Spleen (tissue), 11 donors: ENCODE results near the gene RBM47. TPM values are rescaled to one million over a fixed set of nuclear protein-coding genes. Genes with fewer than 3 reads are reported as not detected.
A peak's percentile ranks its signal among the peaks of the same experiment; 100 is the strongest.

Source experiments
- DNase-seq: peaks from one replicate; pipeline ENCODE4 v3.0.0-alpha.2; 2020
- H3K27ac ChIP-seq, 8 donors: fragments of 200-600 bp; sonication (generic) in 7 of 8; 1 replicate in 4 of 8; 2 replicates in 4 of 8; pipeline versions ENCODE4 v1.5.0 to v1.8.0; 2016 to 2021; ENCODE audit warnings: inconsistent platforms in 4 of 8, mild to moderate bottlenecking in 4 of 8, moderate library complexity in 1 of 8
- H3K27me3 ChIP-seq, 7 donors: fragments of 200-600 bp; sonication (generic) in 6 of 7; replicated peaks in 1 of 7; 1 replicate in 4 of 7; 2 replicates in 3 of 7; pipeline versions ENCODE4 v1.5.0 to v1.8.0; 2016 to 2021; ENCODE audit warnings: inconsistent platforms in 3 of 7, mild to moderate bottlenecking in 1 of 7
- H3K36me3 ChIP-seq, 6 donors: fragments of 200-600 bp; sonication (generic) in 5 of 6; 1 replicate in 4 of 6; 2 replicates in 2 of 6; pipeline versions ENCODE4 v1.5.0 to v1.8.0; 2016 to 2021; ENCODE audit warnings: inconsistent platforms in 2 of 6
- H3K4me1 ChIP-seq, 6 donors: fragments of 200-600 bp; sonication (generic) in 5 of 6; 1 replicate in 3 of 6; 2 replicates in 3 of 6; pipeline versions ENCODE4 v1.5.0 to v1.8.0; 2016 to 2021; ENCODE audit warnings: inconsistent platforms in 3 of 6
- H3K4me3 ChIP-seq, 8 donors: fragments of 200-600 bp; sonication (generic) in 7 of 8; 1 replicate in 4 of 8; 2 replicates in 4 of 8; pipeline versions ENCODE4 v1.5.0 to v1.8.0; 2016 to 2021; ENCODE audit warnings: inconsistent platforms in 4 of 8, mild to moderate bottlenecking in 4 of 8, moderate library complexity in 2 of 8
- H3K9me3 ChIP-seq, 8 donors: fragments of 200-600 bp; sonication (generic) in 7 of 8; 1 replicate in 4 of 8; 2 replicates in 4 of 8; pipeline versions ENCODE4 v1.5.0 to v1.8.0; 2016 to 2021; ENCODE audit warnings: inconsistent platforms in 4 of 8
- POLR2A ChIP-seq, 3 donors: fragments of 450-650 bp; IDR thresholded peaks; one replicate each; pipeline ENCODE4 v1.5.1; 2017; ENCODE audit warnings: antibody characterized with exemption in 3 of 3, mild to moderate bottlenecking in 1 of 3
- POLR2AphosphoS5 ChIP-seq, 3 donors: sonication (generic); formaldehyde crosslinking; IDR thresholded peaks; one replicate each; pipeline ENCODE4 v1.5.1; 2017; ENCODE audit warnings: antibody characterized with exemption in 3 of 3
- WGBS, 5 donors: extraction: QIAGEN DNeasy Blood & Tissue Kit in 3 of 5; methylation state at CpG; one replicate each; pipeline versions ENCODE4 v1.1.5 to v1.1.7; 2013 to 2018; 5-methylcytosine and 5-hydroxymethylcytosine counted together
- intact Hi-C: fragments of 100-400 bp; cut with DNase I; formaldehyde crosslinking; loops from one replicate; pipeline ENCODE4 v1.15.0; 2023; ENCODE audit warnings: low total_unique reads
- polyA plus RNA-seq, 3 donors: library from polyadenylated mRNA; stranded (reverse); fragments of 200-250 nt; gene quantifications; one replicate each; pipeline ENCODE4 v1.2.1, GENCODE V29; 2013
- total RNA-seq, 7 donors: library from RNA; depleted of rRNA in 3 of 7; stranded (reverse); fragments of >200 nt in 3 of 7; fragmentation: NEBNext Ultra II Directional in 4 of 7; extraction: Animal tissue kit (Norgen Biotek cat#: 25700) in 4 of 7; gene quantifications; one replicate each; pipeline versions ENCODE4 v1.1.0 to v1.2.1, GENCODE V29; 2016 to 2021
- TF ChIP-seq, protein P1 (sequence below), 11 experiments: fragments of 200-600 bp in 7 of 11; fragments of 450-650 bp in 4 of 11; sonication (generic) in 4 of 11; IDR thresholded peaks in 8 of 11; conservative IDR thresholded peaks in 3 of 11; 1 replicate in 7 of 11; 2 replicates in 4 of 11; pipeline versions ENCODE4 v1.4.0 to v1.8.0; 2016 to 2021; ENCODE audit warnings: antibody characterized with exemption in 11 of 11, inconsistent platforms in 4 of 11, mild to moderate bottlenecking in 1 of 11
- donor health status: healthy with polysubstance abuse.
- donor health status: DM: no; HTN: no; CAD: no; lungs with moderate emphysema.
- donor health status: DM: no; HTN: no; CAD: no.
- donor health status: Bipolar disorder and iron deficiency.
- donor health status: healthy.
- donor health status: DM: no; HTN: no; CAD: no.
- donor health status: DM: yes; HTN: yes; CAD: no.

Gene RBM47
- total and polyA plus RNA-seq, 10 donors: 6.0 to 164 (median 77.9) TPM

GRCh38 chr4:40669504-40669903 lies 39.8 kb upstream of the RBM47 start:
- no peak overlapping the region for H3K27ac ChIP-seq
- TF ChIP-seq POLR2A (IDR thresholded peaks at IDR 0.05) (no peak), POLR2AphosphoS5 (IDR thresholded peaks at IDR 0.05) (no peak)
- TF ChIP-seq, protein P1, sequence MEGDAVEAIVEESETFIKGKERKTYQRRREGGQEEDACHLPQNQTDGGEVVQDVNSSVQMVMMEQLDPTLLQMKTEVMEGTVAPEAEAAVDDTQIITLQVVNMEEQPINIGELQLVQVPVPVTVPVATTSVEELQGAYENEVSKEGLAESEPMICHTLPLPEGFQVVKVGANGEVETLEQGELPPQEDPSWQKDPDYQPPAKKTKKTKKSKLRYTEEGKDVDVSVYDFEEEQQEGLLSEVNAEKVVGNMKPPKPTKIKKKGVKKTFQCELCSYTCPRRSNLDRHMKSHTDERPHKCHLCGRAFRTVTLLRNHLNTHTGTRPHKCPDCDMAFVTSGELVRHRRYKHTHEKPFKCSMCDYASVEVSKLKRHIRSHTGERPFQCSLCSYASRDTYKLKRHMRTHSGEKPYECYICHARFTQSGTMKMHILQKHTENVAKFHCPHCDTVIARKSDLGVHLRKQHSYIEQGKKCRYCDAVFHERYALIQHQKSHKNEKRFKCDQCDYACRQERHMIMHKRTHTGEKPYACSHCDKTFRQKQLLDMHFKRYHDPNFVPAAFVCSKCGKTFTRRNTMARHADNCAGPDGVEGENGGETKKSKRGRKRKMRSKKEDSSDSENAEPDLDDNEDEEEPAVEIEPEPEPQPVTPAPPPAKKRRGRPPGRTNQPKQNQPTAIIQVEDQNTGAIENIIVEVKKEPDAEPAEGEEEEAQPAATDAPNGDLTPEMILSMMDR (IDR thresholded peaks at IDR 0.05 in 8 of 11, conservative IDR thresholded peaks at IDR 0.05 in 3 of 11): no peak
- peaks cover 13 to 31% (median 21%) of the 10 kb centered on the region in 6 donors for H3K4me1 ChIP-seq
- H3K9me3 ChIP-seq: no peaks in the 10 kb centered on the region
- intact Hi-C loops: no loop called here
- 80 to 94% (median 85%) methylated on average over 8 of the region's 8 CpGs for WGBS, 5 donors
- H3K4me3 ChIP-seq: no peak overlapping the region
- no peaks in the 10 kb centered on the region for H3K27me3 ChIP-seq
- no peaks in the 10 kb centered on the region for H3K36me3 ChIP-seq
- no peak for DNase-seq

- Histone ChIP-seq H3K4me1 (peaks cover 0 to 7% (median 3%) of the 10 kb centered on the region in 6 donors), H3K9me3 (no peaks in the 10 kb centered on the region), H3K4me3 (no peak overlapping the region), H3K27me3 (no peaks in the 10 kb centered on the region), H3K27ac (no peak overlapping the region), H3K36me3 (no peaks in the 10 kb centered on the region)
- intact Hi-C loops: no loop called here
- no peak for DNase-seq
- TF ChIP-seq, protein P1 (IDR thresholded peaks at IDR 0.05 in 8 of 11, conservative IDR thresholded peaks at IDR 0.05 in 3 of 11): no peak
- TF ChIP-seq POLR2AphosphoS5 (IDR thresholded peaks at IDR 0.05) (no peak), POLR2A (IDR thresholded peaks at IDR 0.05) (no peak)
Measured at GRCh38 chr4:40665842-40666241, 36.2 kb upstream of the RBM47 start.

GRCh38 chr4:40662962-40663604 lies 33.4 kb upstream of the RBM47 start:
- intact Hi-C loops: no loop called here
- H3K9me3 ChIP-seq: no peaks in the 10 kb centered on the region
- peaks cover 0 to 5% (median under 1%) of the 10 kb centered on the region in 6 donors for H3K4me1 ChIP-seq
- WGBS, 5 donors: 52 to 76% (median 71%) methylated on average over 10 of the region's 10 CpGs
- H3K4me3 ChIP-seq: no peak overlapping the region
- no peaks in the 10 kb centered on the region for H3K36me3 ChIP-seq
- H3K27ac ChIP-seq: no peak overlapping the region
- no peaks in the 10 kb centered on the region for H3K27me3 ChIP-seq
- TF ChIP-seq POLR2AphosphoS5 (IDR thresholded peaks at IDR 0.05) (no peak), POLR2A (IDR thresholded peaks at IDR 0.05) (no peak)
- TF ChIP-seq, protein P1 (IDR thresholded peaks at IDR 0.05 in 8 of 11, conservative IDR thresholded peaks at IDR 0.05 in 3 of 11): no peak
- peak; percentile 6 for DNase-seq

GRCh38 chr4:40661803-40662202 lies 32.1 kb upstream of the RBM47 start:
- intact Hi-C loops: no loop called here
- H3K27me3 ChIP-seq: no peaks in the 10 kb centered on the region
- H3K36me3 ChIP-seq: no peaks in the 10 kb centered on the region
- WGBS, 5 donors: 91 to 95% (median 92%) methylated on average over 4 of the region's 4 CpGs
- no peak overlapping the region for H3K27ac ChIP-seq
- TF ChIP-seq, protein P1 (IDR thresholded peaks at IDR 0.05 in 8 of 11, conservative IDR thresholded peaks at IDR 0.05 in 3 of 11): no peak
- TF ChIP-seq POLR2AphosphoS5 (IDR thresholded peaks at IDR 0.05) (no peak), POLR2A (IDR thresholded peaks at IDR 0.05) (no peak)
- peaks cover 0 to 4% (median 0%) of the 10 kb centered on the region in 6 donors for H3K4me1 ChIP-seq
- no peaks in the 10 kb centered on the region for H3K9me3 ChIP-seq
- no peak for DNase-seq
- H3K4me3 ChIP-seq: no peak overlapping the region
